Measurements from ENCODE around the gene CDH20.

CDH20 gene

DNA sequence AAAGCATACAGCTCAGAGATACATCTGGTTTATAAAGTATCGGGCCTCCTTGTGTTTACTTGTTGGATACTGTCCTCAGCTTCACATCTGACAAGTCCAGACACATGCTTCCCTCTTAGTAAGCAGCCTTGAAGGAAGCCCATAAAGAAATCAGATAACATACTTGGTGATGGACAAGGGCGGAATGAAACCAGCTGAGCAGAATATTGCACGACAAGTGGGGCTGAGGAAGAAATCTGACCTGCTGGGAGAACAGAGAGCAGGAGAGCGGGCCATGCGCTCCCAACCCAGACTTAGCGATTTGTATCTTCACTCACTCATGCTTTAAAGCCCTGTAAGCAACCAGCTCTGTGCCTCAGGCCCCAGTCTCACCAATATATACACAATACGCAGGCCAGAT lies 208.4 kb downstream of the CDH20 start:
- no peak for DNase-seq

DNA sequence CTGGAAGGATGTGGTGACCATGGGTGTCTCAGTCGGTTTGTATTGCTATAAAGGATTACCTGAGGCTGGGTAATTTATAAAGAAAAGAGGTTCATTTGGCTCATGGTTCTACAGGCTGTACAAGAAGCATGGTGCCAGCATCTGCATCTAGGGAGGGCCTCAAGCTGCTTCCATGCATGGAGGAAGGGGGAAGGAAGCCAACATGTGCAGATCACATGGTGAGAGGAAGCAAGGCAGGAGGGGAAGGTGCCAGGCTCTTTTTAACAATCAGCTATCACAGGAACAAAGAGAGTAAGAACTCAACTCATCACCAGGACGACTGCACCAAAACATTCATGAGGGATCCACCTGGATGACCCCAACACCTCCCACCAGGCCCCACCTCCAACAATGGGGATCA lies 209.4 kb downstream of the CDH20 start:
- DNase-seq: no peak

DNA sequence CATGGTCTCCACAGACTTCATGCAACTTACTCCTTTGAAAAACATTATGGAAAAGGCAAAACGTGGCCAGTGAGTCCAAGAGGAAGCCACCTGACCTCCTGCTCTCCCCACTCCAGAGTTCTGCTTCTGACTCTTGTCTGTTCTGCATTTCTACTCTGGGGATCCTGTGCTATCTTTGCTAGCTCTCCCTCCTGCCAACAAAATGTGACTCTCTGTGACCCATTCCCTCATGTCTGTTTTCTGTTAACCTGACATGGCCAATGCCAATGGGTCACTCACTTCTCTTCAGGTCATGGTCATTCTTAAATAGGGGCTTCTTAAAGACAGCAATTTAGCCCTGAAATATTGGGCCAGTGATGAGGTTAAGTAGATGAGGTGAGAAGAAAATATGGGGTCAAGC lies 210.3 kb downstream of the CDH20 start:
- DNase-seq: no peak

DNA sequence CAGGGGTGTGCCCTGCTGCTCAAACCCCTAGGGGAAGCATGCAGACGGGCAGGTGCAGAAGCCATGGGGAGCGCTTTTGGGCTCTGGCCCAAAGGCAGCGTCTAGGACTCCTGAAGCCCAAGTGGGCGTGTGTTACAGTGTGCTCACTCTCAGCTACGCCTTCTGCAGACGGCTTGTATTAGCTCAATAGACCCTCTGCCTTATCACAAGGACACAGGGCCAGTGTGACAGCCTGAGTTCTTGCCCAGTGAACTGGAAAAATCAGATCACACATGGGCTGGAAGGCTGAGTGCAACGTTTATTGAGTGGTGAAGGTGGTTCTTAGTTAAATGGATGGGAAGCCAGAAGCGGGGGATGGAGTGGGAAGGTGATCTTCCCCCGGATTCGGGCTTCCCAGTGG lies 210.9 kb downstream of the CDH20 start:
- DNase-seq: no peak

DNA sequence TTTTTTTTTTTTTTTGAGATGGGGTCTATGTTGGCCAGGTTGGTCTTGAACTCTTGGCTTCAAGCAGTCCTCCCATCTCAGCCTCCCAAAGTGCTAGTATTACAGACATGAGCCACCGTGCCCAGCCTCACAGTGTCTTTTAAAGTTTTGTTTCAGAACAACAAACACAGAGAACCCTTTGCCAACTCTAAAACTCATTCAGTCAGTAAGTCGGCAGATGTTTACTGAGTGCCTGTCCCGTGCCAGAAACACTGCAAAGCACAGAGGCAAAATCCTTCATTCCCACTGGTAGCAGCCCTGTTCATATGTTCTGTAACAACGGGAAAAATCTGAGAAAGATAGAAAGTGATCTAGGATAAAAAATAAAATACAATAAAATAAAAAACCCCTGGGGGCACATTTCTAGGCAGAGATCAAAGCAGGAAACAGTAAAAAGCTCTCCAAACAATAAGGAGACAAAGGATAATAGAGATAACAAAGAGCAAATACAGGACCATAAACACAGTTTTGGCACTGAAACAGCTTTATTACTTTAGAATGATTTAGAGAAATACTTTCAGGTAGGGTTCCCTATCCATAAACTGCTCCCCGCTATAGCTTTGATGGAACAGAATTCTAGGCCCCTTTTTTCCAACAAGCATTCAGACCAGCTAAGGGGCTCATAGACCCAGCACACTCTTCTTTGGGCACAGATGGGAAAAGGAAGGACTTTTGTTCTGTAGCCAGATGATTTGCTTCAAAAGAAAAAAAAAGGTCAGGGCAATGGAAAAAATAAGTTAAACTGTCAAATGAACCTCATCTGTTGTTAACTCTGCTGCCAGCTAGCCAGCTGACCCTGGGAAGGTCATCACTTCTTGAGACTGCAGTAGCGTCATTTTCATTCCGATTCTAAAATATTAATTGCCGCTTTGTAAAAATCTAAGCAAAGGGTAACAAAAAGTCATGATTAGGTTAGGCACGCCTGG lies 212.3 kb downstream of the CDH20 start:
- DNase-seq: no peak

DNA sequence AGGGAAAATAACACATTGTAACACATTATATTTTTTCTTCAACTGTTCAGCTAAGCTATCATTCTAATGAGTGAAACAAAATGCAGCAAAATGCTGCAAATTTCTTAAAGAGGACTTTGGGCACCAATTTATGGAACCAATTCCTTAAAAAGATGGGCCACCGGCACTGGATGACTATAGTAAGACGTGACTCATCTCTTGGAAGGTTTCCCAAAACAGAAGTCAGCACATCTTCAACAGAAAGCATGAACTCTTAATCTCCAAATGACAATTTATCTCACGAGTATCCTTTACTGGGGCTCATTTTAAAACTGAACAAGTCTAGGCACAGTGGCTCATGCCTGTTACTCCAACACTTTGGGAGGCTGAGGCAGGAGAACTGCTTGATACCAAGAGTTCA lies 213.4 kb downstream of the CDH20 start:
- DNase-seq: no peak

DNA sequence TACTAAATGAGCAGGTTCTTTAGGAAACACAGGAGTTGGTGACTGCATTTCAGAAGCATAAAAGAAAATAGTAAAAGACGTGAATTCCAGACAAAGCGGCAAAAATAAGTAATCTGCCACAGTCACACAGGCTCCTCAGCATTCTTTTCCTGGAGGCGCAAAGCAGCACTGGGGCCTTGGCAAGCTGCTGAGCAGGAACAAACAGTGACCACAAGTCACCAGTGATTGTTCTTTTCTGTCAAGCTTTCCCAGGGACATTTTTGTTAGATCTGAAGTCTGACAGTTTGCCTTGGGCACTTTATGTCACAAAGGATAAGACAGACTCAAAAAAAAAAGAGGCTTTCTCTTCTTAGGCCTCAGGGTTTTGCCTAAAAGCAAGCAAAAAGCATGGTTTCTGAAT lies 216.2 kb downstream of the CDH20 start:
- DNase-seq: no peak

DNA sequence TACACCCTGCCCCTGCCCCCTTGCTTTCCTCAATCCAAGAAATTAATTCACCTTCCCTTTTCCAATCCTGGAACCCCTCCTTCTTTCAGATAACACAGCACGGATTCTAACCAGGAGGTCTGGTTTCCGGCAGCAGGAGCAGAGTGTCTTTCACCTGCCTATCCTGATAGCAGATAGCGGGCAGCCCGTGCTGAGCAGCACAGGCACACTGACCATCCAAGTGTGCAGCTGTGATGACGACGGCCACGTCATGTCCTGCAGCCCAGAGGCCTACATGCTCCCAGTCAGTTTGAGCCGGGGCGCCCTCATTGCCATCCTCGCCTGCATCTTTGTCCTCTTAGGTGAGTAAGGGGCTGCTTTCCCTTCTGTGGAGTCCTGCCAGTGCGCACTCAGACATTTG lies 216.7 kb downstream of the CDH20 start:
- DNase-seq: no peak

DNA sequence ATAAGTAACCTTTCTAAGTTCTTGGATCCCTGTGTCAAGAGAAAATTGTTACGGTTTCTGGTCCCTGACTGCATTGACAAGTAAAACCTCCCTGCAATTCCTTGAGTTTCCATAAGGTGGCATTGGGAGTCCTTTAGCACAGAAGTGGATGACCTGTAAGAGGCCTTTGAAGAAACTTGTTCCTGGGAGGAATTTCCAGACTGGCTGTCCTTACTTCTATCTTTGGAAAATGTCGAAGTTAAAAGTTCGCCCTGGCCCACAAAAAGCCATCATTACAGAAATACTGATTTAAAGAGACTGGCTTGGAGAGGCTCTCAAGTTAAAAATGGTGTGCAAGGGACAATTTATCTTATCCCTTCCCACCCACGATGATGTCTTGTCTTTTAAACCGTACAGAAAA lies 218.4 kb downstream of the CDH20 start:
- peak; percentile 40 for DNase-seq

DNA sequence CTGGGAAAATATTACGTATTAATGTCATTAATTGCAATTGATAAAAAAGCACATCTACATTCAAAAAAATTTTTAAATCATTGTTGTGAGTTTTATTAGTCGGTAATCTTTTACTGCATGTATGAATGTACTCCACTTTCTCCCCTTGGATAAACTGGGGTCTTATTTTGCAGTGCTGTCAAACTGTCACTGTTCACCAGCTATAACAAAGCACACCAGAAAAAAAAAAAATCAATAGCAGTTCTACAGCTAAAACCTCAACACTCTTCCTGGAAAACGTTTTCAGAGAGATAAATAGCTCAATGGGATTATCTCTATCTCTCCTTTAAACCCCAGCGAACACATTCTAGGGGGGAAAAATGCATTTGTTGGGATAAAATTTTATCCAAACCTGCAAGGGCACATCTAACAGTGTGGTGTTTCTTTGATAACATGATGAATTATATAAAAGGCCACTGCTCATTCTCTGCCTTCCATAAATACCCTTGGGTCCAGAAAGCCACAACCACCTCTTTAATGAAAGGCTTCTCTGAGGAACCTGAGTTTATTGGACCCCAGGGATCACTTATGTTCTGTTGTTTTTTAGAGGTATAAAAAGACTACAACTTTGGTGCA lies 219.9 kb downstream of the CDH20 start:
- DNase-seq: no peak

DNA sequence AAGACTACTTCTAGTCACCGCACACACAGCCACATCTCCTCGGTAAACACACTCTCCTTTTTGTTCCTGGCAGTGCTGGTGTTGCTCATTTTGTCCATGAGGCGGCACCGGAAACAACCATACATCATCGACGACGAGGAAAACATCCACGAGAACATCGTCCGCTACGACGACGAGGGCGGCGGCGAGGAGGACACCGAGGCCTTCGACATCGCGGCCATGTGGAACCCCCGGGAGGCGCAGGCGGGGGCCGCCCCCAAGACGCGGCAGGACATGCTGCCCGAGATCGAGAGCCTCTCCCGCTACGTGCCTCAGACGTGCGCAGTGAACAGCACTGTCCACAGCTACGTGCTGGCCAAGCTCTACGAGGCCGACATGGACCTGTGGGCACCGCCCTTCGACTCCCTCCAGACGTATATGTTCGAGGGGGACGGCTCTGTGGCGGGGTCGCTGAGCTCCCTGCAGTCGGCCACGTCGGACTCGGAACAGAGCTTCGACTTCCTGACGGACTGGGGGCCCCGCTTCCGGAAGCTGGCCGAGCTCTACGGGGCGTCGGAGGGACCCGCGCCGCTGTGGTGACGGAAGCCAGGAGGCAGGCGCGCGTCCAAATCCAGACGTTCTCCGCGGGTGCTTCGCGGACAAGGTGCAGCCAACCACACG lies 221.0 kb downstream of the CDH20 start:
- DNase-seq: peak; percentile 7

DNA sequence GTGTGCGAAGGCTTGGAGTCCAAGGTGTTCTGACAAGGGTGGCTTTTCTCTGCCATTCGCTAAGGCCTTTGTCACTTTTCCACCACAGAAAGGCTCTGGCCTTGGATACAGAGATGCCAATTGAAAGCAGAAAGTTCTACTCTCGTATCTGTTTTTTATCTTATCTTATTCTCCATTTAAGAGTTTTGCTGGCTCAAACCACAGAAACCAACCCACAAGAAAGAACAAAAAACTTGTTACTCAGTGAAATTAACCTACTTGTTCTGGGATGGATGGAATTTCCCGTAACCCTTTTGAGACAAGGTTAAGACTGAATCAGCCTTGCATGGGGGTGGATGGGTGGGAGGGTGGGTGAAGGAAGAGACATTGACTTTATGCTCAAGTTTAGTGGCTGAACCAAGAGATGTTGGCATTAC lies 221.7 kb downstream of the CDH20 start:
- DNase-seq: no peak

DNA sequence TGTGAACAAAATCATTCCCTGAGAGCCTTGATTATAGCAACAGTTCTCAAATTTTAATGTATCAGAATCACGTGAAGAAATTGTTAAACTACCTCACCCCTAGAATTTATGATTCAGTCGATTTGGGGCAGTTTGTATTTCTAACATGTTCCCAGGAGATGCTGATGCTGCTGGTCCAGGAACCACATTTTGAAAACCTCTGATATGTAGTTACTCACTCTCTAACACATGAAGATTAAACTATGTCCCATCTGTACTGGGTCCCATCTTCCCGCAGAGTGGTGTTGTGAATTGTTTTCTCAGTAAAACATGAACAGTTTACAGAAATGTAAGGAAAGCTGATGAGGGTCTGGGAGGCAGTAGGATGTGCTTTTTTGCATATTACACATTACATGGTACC lies 223.1 kb downstream of the CDH20 start:
- DNase-seq: no peak

DNA sequence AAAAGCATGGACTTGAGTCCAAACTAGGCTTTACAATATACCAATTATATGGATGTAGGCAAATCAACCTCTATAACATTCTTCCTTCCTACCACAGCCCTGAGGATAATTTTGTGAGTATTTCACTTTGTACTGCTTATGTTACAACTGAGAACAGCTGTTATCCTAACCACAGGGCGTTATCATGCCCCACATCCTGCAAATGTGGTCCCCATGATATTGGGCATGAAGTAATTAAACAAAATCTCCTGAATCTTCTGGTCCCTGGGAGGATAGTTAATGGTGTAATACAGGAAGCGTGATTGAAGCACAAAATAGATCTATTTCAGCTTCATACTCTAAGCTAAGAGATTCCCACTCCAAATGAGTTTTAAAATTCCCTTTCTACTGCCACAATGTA lies 223.6 kb downstream of the CDH20 start:
- no peak for DNase-seq

DNA sequence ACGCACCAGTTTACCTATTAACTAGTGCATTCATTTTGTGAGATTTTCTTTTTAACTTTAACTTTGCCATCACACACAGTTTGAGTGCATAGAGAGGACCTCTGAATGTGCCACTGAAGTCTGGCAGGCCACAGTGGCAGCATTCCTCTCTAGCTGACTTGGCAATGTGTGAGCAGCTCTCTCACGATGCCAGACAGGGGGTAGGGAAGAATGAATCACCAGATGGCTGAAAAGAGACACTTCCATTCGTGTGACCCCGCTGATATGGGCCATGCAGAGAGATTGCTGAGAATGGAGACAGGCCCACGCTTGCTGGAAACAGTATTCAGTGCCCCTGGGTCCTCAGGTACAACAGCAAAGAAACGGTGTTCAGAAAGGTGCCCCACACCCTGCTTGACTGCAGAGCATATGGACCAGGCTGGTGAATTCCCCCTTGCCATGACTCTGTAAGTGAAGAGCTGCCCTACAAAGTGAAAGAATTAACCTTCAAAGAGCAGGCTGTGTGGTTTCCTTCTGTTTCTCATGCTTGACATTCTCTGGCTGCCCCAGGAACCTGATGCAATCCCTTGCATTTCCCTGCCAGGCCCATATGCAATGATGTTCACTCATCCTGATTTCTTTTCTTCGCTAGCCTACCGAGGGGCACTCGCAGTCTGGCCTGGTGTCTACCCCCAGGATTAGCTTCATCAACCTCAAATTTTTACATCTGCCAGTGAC lies 236.1 kb downstream of the CDH20 start:
- DNase-seq: no peak

DNA sequence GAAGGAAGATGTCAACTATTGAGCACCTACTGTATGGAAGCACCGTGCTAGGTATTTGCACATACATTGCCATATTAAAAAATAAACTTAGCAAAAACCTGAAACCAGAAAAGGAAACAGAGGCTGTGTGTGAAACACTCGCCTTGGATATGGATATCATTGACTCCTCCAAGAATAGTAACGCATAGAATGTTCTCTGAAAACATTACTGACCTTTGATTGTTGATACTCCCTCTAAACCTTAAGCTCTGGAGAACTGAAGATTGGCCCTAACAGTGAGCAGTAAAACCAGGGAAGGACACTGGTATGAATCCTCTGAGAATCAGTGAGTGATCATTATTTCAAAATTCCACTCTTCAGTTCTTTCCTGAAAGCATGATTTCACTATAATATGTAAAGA lies 236.8 kb downstream of the CDH20 start:
- DNase-seq: no peak

DNA sequence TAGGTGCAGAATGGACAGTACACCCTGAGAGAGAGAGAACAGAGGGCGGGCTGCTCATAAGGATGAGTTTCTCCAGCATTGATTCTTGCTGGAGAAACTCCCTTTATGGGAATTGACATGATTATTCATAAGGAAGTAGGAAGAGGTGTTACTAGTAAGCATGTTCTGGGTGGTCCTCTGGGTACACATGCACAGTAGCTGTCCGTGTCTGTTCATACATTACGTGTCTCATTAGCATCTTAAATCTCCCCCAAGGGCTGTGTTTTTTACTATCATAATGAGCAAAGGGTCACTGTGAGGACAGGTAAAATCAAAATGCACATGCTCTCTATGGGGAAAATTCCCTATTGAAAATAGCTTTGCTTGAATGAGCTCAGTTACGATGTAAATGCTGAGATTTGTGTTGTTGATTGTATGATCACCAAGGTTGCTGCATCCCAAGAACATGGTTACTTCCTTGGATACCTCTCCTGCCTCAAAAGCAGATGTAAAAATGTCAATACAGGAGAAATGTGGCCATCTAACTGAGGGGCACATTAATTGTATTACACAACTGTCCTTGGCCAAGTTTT lies 238.9 kb downstream of the CDH20 start:
- no peak for DNase-seq

DNA sequence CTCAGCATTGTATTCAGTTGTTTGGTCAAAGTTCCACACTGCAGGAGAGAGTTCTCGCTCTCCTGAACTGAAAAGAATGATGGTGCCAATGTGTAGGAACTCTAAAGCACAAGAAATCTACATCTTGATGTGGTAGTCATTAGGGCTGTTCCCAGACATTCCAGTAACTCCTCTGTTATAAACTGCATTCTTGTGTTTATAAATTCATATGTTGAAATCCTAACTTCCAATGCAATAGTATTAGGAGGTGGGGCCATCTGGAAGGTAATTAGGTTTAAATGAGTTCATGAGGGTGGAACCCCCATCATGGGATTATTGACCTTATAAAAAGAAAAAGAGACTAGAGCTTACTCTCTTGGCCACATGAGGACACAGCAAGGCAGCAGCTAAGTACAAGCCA lies 239.6 kb downstream of the CDH20 start:
- no peak for DNase-seq

DNA sequence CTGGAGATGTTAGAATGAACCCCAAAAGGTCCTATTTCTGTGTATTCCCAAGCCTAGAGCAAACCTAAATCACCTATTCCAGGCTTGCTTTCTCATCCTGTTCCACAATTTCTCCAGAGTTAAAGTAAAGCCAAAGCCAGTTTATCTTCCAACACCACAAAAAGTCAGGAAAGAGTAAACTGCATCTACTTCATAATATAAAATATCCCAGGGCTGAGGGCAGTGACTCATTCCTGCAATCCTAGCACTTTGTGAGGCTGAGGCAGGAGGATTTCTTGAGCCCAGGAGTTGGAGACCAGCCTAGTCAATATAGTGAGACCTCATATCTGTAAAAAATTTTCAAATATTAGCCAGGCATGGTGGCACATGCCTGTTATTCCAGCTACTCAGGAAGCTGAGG lies 241.4 kb downstream of the CDH20 start:
- DNase-seq: no peak

DNA sequence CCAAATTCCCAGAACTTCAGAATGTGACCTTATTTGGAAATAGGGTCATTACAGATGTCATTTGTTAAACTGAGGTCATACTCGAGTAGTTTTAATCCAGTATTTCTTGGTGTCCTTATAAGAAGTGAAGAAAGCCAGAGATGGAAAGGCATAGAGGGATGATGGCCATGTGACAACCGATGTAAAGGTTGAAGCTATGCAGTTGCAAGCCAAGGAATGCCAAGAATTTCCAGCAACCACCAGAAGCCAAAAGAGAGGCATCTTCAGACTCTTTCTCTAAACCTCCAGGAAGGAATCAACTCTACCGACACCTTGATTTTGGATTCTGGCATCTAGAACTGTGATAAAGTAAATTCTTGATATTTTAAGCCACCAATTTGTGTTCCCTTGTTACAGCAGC lies 242.2 kb downstream of the CDH20 start:
- DNase-seq: no peak

DNA sequence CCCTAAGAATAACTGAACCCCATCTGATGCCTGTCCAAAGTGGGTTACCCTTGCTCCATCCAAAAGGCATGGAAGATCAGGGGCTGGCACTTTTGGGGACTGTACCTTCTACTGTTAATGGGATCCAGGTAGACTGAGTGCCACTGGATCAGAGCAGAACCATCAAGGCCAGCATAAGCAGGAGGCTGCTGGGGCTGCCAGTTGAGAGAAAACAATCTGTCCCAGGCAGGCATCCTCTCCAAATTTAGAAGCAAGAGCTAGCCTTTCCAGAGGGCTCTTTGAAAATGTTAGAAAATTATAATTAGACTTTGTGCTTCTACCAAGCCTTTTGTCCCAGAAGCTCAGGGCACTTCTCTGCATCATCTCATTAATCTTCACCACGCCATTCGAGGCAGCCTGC lies 245.6 kb downstream of the CDH20 start:
- DNase-seq: no peak

DNA sequence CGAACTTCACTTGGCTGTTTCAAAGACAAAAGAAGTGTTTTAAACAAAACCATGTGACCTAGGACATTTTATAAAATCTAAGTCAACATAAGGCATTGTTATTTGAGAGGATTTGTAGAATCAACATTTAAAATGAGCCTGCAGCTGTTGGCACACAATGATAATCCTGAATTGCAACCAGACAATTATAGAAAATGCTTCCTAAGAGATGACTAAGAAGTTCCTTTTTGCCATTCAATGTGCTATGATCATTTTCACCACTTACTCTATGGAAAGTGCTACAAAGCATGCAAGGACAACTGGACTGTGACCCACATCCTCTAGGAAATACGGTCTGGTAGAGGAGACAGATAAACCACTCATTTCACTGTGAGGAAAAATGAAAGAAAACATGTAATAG lies 246.4 kb downstream of the CDH20 start:
- DNase-seq: no peak

DNA sequence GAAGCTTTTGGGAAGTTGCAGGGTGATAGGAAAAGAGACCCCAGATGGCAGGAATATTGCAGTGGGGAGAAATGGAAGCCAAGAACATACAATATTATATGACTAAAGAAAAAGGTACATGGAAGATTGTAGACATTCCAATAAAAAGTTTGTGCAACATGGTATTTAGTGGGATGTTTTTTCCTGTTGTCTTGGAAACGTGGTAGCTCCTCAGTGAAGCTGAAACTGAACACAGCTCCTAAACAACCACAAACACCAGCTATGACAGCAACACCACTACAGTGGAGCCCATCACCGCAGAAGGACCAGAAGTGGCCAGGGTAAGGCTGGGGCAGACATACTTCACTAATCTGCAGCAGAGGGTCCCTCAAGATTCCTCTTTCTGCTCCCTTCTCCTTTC lies 246.8 kb downstream of the CDH20 start:
- no peak for DNase-seq
